Vagina (tissue), 2 donors: Measurements from ENCODE around the gene EPS8L2. TPM values are rescaled to one million over a fixed set of nuclear protein-coding genes. Genes with fewer than 3 reads are reported as not detected.

Experiments
- DNase-seq, 2 donors: peaks; one replicate each; pipeline ENCODE4 v3.0.0-alpha.2; 2017; ENCODE audit errors: extremely low spot score in 2 of 2
- H3K27ac ChIP-seq: fragments of 200-600 bp; sonication (generic); one replicate; pipeline ENCODE4 v1.5.1; 2019
- H3K27me3 ChIP-seq: fragments of 200-600 bp; sonication (generic); one replicate; pipeline ENCODE4 v1.5.1; 2019
- H3K36me3 ChIP-seq, 2 donors: fragments of 200-600 bp; sonication (generic); one replicate each; pipeline ENCODE4 v1.5.1; 2017 to 2019
- H3K4me1 ChIP-seq: fragments of 200-600 bp; sonication (generic); one replicate; pipeline ENCODE4 v1.5.1; 2019
- H3K4me3 ChIP-seq, 2 donors: fragments of 200-600 bp; sonication (generic); 1 replicate in 1 of 2; 2 replicates in 1 of 2; pipeline ENCODE4 v1.5.1; 2016 to 2019
- H3K9me3 ChIP-seq: fragments of 200-600 bp; sonication (generic); one replicate; pipeline ENCODE4 v1.5.1; 2019
- CTCF ChIP-seq, 3 experiments: fragments of 450-650 bp in 2 of 3; fragments of 200-600 bp in 1 of 3; sonication (generic) in 1 of 3; IDR thresholded peaks; one replicate each; pipeline ENCODE4 v1.5.1; 2017 to 2019; ENCODE audit warnings: antibody characterized with exemption in 3 of 3, mild to moderate bottlenecking in 2 of 3, moderate library complexity in 2 of 3
- POLR2A ChIP-seq, 2 donors: fragments of 450-650 bp; IDR thresholded peaks; one replicate each; pipeline ENCODE4 v1.6.1; 2017; ENCODE audit warnings: antibody characterized with exemption in 2 of 2, mild to moderate bottlenecking in 2 of 2, moderate library complexity in 2 of 2
- POLR2AphosphoS5 ChIP-seq, 2 donors: sonication (generic); formaldehyde crosslinking; IDR thresholded peaks; one replicate each; pipeline ENCODE4 v1.9.0; 2017; ENCODE audit warnings: antibody characterized with exemption in 2 of 2, mild to moderate bottlenecking in 2 of 2, low read depth in 1 of 2; ENCODE audit not compliant: insufficient read depth in 1 of 2
- intact Hi-C: fragments of 100-400 bp; cut with DNase I; formaldehyde crosslinking; loops from one replicate; pipeline ENCODE4 v1.15.1; 2023
- total RNA-seq: library from RNA; depleted of rRNA; stranded (reverse); fragments of >200 nt; gene quantifications from one replicate; pipeline ENCODE4 v1.2.3, GENCODE V29; 2016

Gene EPS8L2
- total RNA-seq, 1 donor from 2014 or later = 195 TPM

GRCh38 chr11:665704-666281 lies 40.2 kb upstream of the EPS8L2 start:
- Histone ChIP-seq H3K27me3 (no peaks in the 10 kb centered on the region), H3K4me3 (no peak overlapping the region), H3K4me1 (peaks cover 15% of the 10 kb centered on the region), H3K27ac (peak overlapping the region; percentile 76), H3K36me3 (no peaks in the 10 kb centered on the region), H3K9me3 (no peaks in the 10 kb centered on the region)
- DNase-seq = no peak
- intact Hi-C loops = no loop called here
- TF ChIP-seq CTCF (IDR thresholded peaks at IDR 0.05) (no peak), POLR2AphosphoS5 (IDR thresholded peaks at IDR 0.05; ENCODE audit: insufficient read depth in 1 of 2, low read depth in 1 of 2) (peak in 1 of 2 donors; percentile 53)

GRCh38 chr11:673866-674265 lies 32.2 kb upstream of the EPS8L2 start:
- intact Hi-C loops = no loop called here
- Histone ChIP-seq H3K9me3 (no peaks in the 10 kb centered on the region), H3K27me3 (no peaks in the 10 kb centered on the region), H3K4me3 (no peak overlapping the region), H3K4me1 (no peaks in the 10 kb centered on the region), H3K36me3 (peaks cover 0 to 23% of the 10 kb centered on the region in 2 donors), H3K27ac (no peak overlapping the region)
- TF ChIP-seq POLR2A (IDR thresholded peaks at IDR 0.05) (no peak), CTCF (IDR thresholded peaks at IDR 0.05) (no peak), POLR2AphosphoS5 (IDR thresholded peaks at IDR 0.05; ENCODE audit: insufficient read depth in 1 of 2, low read depth in 1 of 2) (no peak)
- no peak for DNase-seq

- Histone ChIP-seq H3K9me3 (no peaks in the 10 kb centered on the region), H3K36me3 (peaks cover 0 to 28% of the 10 kb centered on the region in 2 donors), H3K27me3 (no peaks in the 10 kb centered on the region), H3K4me1 (no peaks in the 10 kb centered on the region), H3K4me3 (no peak overlapping the region), H3K27ac (no peak overlapping the region)
- TF ChIP-seq CTCF (IDR thresholded peaks at IDR 0.05) (no peak), POLR2A (IDR thresholded peaks at IDR 0.05) (no peak), POLR2AphosphoS5 (IDR thresholded peaks at IDR 0.05; ENCODE audit: insufficient read depth in 1 of 2, low read depth in 1 of 2) (no peak)
- no peak for DNase-seq
- intact Hi-C loops = no loop called here
Observed at GRCh38 chr11:674406-674805, 31.6 kb upstream of the EPS8L2 start.

GRCh38 chr11:678297-678696 lies 27.7 kb upstream of the EPS8L2 start:
- no peak overlapping the region for H3K27ac ChIP-seq
- TF ChIP-seq POLR2A (IDR thresholded peaks at IDR 0.05) (no peak), POLR2AphosphoS5 (IDR thresholded peaks at IDR 0.05; ENCODE audit: insufficient read depth in 1 of 2, low read depth in 1 of 2) (no peak), CTCF (IDR thresholded peaks at IDR 0.05) (no peak)
- H3K4me1 ChIP-seq = no peaks in the 10 kb centered on the region
- H3K36me3 ChIP-seq = peaks cover 0 to 33% of the 10 kb centered on the region in 2 donors
- intact Hi-C loops = no loop called here
- DNase-seq = no peak
- no peaks in the 10 kb centered on the region for H3K9me3 ChIP-seq
- H3K27me3 ChIP-seq = no peaks in the 10 kb centered on the region
- H3K4me3 ChIP-seq = no peak overlapping the region

- TF ChIP-seq POLR2A (IDR thresholded peaks at IDR 0.05) = no peak
- no peak for TF ChIP-seq POLR2AphosphoS5 (IDR thresholded peaks at IDR 0.05; ENCODE audit: insufficient read depth in 1 of 2, low read depth in 1 of 2)
- no peak for TF ChIP-seq CTCF (IDR thresholded peaks at IDR 0.05)
- peaks cover 0 to 24% of the 10 kb centered on the region in 2 donors for H3K36me3 ChIP-seq
- H3K4me1 ChIP-seq = no peaks in the 10 kb centered on the region
- no peak overlapping the region for H3K27ac ChIP-seq
- no peak for DNase-seq
- H3K27me3 ChIP-seq = no peaks in the 10 kb centered on the region
- H3K4me3 ChIP-seq = no peak overlapping the region
- intact Hi-C loops = no loop called here
- no peaks in the 10 kb centered on the region for H3K9me3 ChIP-seq
Observed at GRCh38 chr11:679271-680207, 26.5 kb upstream of the EPS8L2 start.
